NT2/D1 (cell line): ENCODE measurements around the gene APOBEC3G.
"Not testable (repeated sequence)": the region's sequence is repeated elsewhere in the genome, so short reads cannot be mapped to it uniquely, and the experiment has no call there.

ENCODE experiments used
- DNase-seq: peaks from one replicate; pipeline ENCODE4 v3.0.0-alpha.2; 2011; ENCODE audit warnings: low read depth, low spot score
- H3K27me3 ChIP-seq: 2 replicates; pipeline ENCODE4 v1.6.0; 2011; ENCODE audit warnings: mild to moderate bottlenecking; ENCODE audit not compliant: insufficient read length, insufficient read depth
- H3K36me3 ChIP-seq: 2 replicates; pipeline ENCODE4 v1.6.1; 2011; ENCODE audit warnings: mild to moderate bottlenecking, low read length, mixed read lengths; ENCODE audit not compliant: insufficient read depth, insufficient read length
- H3K4me1 ChIP-seq: 2 replicates; pipeline ENCODE4 v1.5.1; 2011; ENCODE audit not compliant: insufficient read depth, insufficient read length
- H3K4me3 ChIP-seq: 2 replicates; pipeline ENCODE4 v1.5.1; 2011; ENCODE audit warnings: low read depth; ENCODE audit not compliant: insufficient read length
- H3K9ac ChIP-seq: 2 replicates; pipeline ENCODE4 v1.6.0; 2011; ENCODE audit warnings: low read depth; ENCODE audit not compliant: insufficient read length
- H3K9me3 ChIP-seq: 2 replicates; pipeline ENCODE4 v1.5.1; 2011; ENCODE audit warnings: mild to moderate bottlenecking, low read length; ENCODE audit not compliant: insufficient read depth
- SUZ12 ChIP-seq: IDR thresholded peaks from 2 replicates; pipeline ENCODE4 v1.6.1; 2011; ENCODE audit not compliant: insufficient read length, insufficient read depth; ENCODE audit errors: extremely low read depth
- YY1 ChIP-seq: IDR thresholded peaks from 2 replicates; pipeline ENCODE4 v1.6.1; 2011; ENCODE audit not compliant: insufficient read length, insufficient read depth
- ZNF274 ChIP-seq: IDR thresholded peaks from 2 replicates; pipeline ENCODE4 v1.6.1; 2011; ENCODE audit warnings: mild to moderate bottlenecking, low read depth, low read length

The APOBEC3G gene

DNA sequence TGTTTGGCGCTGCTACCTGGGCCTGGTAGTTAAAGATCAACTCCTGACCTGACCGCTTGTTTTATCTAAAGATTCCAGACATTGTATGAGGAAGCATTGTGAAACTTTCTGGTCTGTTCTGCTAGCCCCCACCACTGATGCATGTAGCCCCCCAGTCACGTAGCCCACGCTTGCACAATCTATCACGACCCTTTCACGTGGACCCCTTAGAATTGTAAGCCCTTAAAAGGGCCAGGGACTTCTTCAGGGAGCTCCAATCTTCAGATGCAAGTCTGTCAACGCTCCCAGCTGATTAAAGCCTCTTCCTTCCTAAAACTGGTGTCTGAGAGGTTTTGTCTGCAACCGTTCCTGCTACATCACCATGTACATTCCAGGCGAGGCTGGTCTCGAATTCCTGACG lies 21.4 kb upstream of the APOBEC3G start:
- Histone ChIP-seq H3K9ac (no peak overlapping the region), H3K27me3 (no peaks in the 10 kb centered on the region), H3K4me1 (no peaks in the 10 kb centered on the region), H3K9me3 (peaks cover 9% of the 10 kb centered on the region; the same call in 1 of the 2 replicates), H3K36me3 (no peaks in the 10 kb centered on the region), H3K4me3 (no peak overlapping the region)
- DNase-seq = no peak
- TF ChIP-seq SUZ12 (no peak), ZNF274 (no peak), YY1 (no peak)

DNA sequence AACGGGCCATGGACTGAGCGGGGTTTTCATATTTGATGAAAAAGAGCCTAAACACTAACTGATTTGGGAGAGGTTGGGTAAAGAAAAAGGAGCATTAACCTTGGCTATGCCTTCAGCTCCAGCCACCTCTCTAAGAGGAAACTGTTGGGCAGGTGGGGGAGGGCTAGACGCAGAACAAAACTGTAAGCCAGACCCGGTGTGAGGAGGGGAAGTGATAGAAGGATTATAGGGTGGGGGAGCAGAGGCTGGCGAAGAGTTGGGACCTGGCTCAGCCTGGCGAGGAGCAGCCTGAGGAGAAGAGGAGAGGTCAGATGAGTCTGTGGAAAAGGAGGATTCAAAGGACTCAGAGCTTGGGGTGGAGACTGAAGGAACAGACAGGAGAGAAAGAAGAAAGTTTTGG lies 15.8 kb upstream of the APOBEC3G start:
- not testable (repeated sequence) for H3K27me3 ChIP-seq, H3K4me3 ChIP-seq, H3K9ac ChIP-seq, H3K9me3 ChIP-seq, H3K36me3 ChIP-seq, DNase-seq, H3K4me1 ChIP-seq

GRCh38 chr22:39061951-39062350 lies 15.1 kb upstream of the APOBEC3G start:
- not testable (repeated sequence) for H3K27me3 ChIP-seq

DNA sequence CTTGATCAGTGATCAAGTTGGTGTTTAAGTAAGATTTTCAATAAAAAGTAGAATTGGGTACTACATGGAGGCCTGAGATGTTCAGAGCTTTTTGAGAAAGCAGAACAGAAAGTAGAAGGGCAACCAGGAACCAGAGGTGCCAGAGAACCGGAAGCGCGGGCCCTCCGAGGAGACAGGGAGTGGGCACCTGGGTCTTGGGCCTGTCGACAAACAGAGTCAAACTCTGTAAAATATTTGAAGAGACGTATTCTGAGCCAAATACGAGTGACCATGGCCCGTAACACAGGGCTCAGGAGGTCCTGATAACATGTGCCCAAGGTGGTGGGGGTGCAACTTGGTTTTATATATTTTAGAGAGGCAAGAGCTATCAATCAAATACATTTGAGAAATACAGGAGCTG lies 13.2 kb upstream of the APOBEC3G start:
- not testable (repeated sequence) for H3K4me3 ChIP-seq, H3K9ac ChIP-seq, H3K27me3 ChIP-seq, H3K9me3 ChIP-seq, DNase-seq, H3K36me3 ChIP-seq, H3K4me1 ChIP-seq

More at GRCh38 chr22:39061951-39062350, 15.1 kb upstream of the APOBEC3G start:
- H3K9ac ChIP-seq, H3K4me1 ChIP-seq, H3K4me3 ChIP-seq, H3K36me3 ChIP-seq, H3K9me3 ChIP-seq, DNase-seq: not testable (repeated sequence)

GRCh38 chr22:39066442-39067276 lies 10.4 kb upstream of the APOBEC3G start:
- not testable (repeated sequence) for H3K9ac ChIP-seq, H3K9me3 ChIP-seq, H3K36me3 ChIP-seq, H3K27me3 ChIP-seq, DNase-seq, H3K4me1 ChIP-seq, H3K4me3 ChIP-seq

DNA sequence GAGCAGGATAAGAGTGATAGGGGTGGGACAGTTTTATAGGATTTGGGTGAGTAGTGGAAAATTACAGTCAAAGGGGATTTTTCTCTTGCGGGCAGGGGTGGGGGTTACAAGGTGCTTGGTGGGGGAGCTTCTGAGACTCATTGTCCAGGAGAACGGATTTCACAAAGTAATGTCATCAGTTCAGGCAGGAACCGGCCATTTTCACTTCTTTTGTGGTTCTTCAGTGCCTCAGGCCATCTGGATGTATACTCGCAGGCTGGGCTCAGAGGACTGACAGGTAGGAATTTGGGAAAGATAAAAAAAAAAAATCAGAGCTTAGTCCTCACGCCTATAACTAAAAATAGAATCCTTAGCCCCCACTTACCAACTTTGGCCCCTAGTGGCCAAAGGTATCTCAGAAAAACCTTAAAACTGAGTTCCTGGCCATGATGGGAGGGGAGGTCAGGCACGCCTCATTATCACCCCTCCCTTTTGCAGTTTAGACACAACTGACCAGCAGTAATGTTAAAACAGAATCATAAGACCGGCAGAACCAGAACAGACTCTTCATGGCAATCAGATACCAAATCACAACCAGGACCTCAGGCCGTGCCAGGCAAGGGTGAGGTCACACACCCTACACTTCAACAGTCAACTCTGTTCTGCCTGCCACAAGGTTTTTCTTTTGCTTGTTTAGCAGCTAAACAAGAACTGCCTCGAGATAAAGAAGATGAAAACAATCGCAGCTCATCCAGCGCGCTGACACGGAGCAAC lies 8.9 kb upstream of the APOBEC3G start:
- Histone ChIP-seq H3K4me3 (no peak overlapping the region), H3K9me3 (no peaks in the 10 kb centered on the region), H3K4me1 (peaks cover 5% of the 10 kb centered on the region), H3K9ac (peak overlapping the region; percentile 10), H3K27me3 (peaks cover 15% of the 10 kb centered on the region), H3K36me3 (no peaks in the 10 kb centered on the region)
- TF ChIP-seq ZNF274 = no peak
- TF ChIP-seq YY1 = no peak
- TF ChIP-seq SUZ12 = no peak
- DNase-seq = no peak

DNA sequence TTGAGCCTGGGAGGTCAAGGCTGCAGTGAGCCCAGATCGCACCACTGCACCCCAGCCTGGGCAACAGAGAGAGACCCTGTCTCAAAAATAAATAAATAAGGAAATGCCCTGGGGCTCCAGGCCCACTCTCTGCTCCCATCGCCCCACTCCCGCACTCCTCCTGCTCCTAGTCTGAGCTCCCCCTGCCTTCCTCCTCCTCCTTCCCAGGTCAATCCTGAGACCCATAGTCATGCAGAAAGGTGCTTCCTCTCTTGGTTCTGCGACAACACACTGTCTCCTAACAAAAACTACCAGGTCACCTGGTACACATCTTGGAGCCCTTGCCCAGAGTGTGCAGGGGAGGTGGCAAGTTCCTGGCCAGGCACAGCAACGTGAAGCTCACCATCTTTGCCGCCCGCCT lies 6.9 kb upstream of the APOBEC3G start:
- Histone ChIP-seq H3K9ac (no peak overlapping the region), H3K27me3 (peaks cover 18% of the 10 kb centered on the region), H3K9me3 (no peaks in the 10 kb centered on the region), H3K4me1 (peaks cover 5% of the 10 kb centered on the region), H3K4me3 (no peak overlapping the region), H3K36me3 (no peaks in the 10 kb centered on the region)
- DNase-seq = no peak
- TF ChIP-seq YY1 = no peak
- TF ChIP-seq ZNF274 = no peak
- no peak for TF ChIP-seq SUZ12

DNA sequence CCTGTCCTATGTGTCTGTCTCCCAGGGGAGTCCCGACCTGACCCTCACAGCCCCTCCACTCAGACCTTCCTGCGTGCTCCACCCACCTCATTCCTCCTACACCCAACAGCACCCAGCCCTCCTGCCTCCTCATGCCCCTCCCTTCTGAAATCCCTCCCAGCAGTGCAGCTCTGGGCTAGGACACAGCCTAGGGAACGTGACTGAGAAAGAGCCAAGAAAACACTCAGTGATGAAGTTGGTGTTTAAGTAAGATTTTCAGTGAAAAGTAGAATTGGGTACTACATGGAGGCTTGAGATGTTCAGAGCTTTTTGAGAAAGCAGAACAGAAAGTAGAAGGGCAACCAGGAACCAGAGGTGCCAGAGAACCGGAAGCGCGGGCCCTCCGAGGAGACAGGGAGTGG lies 4.5 kb upstream of the APOBEC3G start:
- not testable (repeated sequence) for H3K9ac ChIP-seq, H3K4me3 ChIP-seq, H3K4me1 ChIP-seq

More for the DNA sequence above, 4.5 kb upstream of the APOBEC3G start:
- not testable (repeated sequence) for H3K9me3 ChIP-seq, DNase-seq, H3K36me3 ChIP-seq
- H3K27me3 ChIP-seq = peaks cover 22% of the 10 kb centered on the region
